IMR-90 (cell line): ENCODE measurements around the gene MYO3B. TPM values are rescaled to one million over a fixed set of nuclear protein-coding genes. Genes with fewer than 3 reads are reported as not detected.

Source experiments
- ATAC-seq: fragments of 200-7000 bp; cut with Tn5 transposase; 2 replicates; pipeline ENCODE4 v1.9.1; 2020; ENCODE audit warnings: low read depth, mild to moderate bottlenecking, moderate library complexity
- BruUV-seq: library from RNA; stranded (reverse); fragments of 400-500 nt; replicated peaks from 2 replicates; lab custom pipeline; 2021; lab: Mats Ljungman, UMichigan
- CTCF ChIA-PET: fragments of 300-600 bp; formaldehyde crosslinking; extraction: SDS; loops from one replicate; lab custom pipeline; 2021; ENCODE audit warnings: antibody characterized with exemption; lab: Yijun Ruan, JAX
- POLR2A ChIA-PET: fragments of 300-600 bp; sonication (Branson Sonifier 250); formaldehyde crosslinking; loops from one replicate; lab custom pipeline; 2022; ENCODE audit warnings: antibody characterized with exemption; ENCODE audit not compliant: unreplicated experiment; lab: Charles Lee
- DNase-seq: peaks from one replicate; pipeline ENCODE4 v3.0.0; 2013
- H2AFZ ChIP-seq: replicated peaks from 2 replicates; pipeline ENCODE3; 2013; ENCODE audit warnings: low read length, mild to moderate bottlenecking; ENCODE audit not compliant: poor library complexity
- H2AK5ac ChIP-seq: 2 replicates; pipeline ENCODE4 v1.6.1; 2013; ENCODE audit warnings: low read depth, low read length, inconsistent platforms
- H2AK9ac ChIP-seq: replicated peaks from 2 replicates; pipeline ENCODE3; 2013; ENCODE audit warnings: mild to moderate bottlenecking, low read depth, low read length, moderate library complexity; ENCODE audit not compliant: poor library complexity
- H2BK120ac ChIP-seq: 2 replicates; pipeline ENCODE4 v1.6.1; 2013; ENCODE audit warnings: low read depth, low read length, inconsistent platforms
- H2BK15ac ChIP-seq: 3 replicates; pipeline ENCODE4 v1.6.1; 2013; ENCODE audit warnings: low read depth, low read length, inconsistent platforms
- H2BK20ac ChIP-seq: 2 replicates; pipeline ENCODE4 v1.6.1; 2013; ENCODE audit warnings: low read depth, mild to moderate bottlenecking, inconsistent platforms, low read length, moderate library complexity
- H2BK5ac ChIP-seq: 2 replicates; pipeline ENCODE4 v1.6.1; 2013; ENCODE audit warnings: mild to moderate bottlenecking, low read depth, low read length, inconsistent platforms; ENCODE audit not compliant: poor library complexity, severe bottlenecking
- H3K14ac ChIP-seq: replicated peaks from 2 replicates; pipeline ENCODE4 v1.6.1; 2013; ENCODE audit warnings: low read depth, low read length, inconsistent platforms
- H3K18ac ChIP-seq: 2 replicates; pipeline ENCODE4 v1.6.1; 2013; ENCODE audit warnings: low read depth, low read length, control low read depth
- H3K23ac ChIP-seq: 2 replicates; pipeline ENCODE4 v1.6.1; 2013; ENCODE audit warnings: low read depth, low read length, inconsistent platforms
- H3K27ac ChIP-seq: 2 replicates; pipeline ENCODE4 v1.5.1; 2013; ENCODE audit warnings: mild to moderate bottlenecking, control low read depth, low read length; ENCODE audit not compliant: insufficient read depth
- H3K27me3 ChIP-seq: 2 replicates; pipeline ENCODE4 v1.6.1; 2013; ENCODE audit warnings: low read length; ENCODE audit not compliant: control insufficient read depth, insufficient read depth
- H3K36me3 ChIP-seq: 2 replicates; pipeline ENCODE4 v1.6.1; 2013; ENCODE audit warnings: low read length, mixed read lengths; ENCODE audit not compliant: control insufficient read depth, insufficient read depth
- H3K4ac ChIP-seq: 2 replicates; pipeline ENCODE4 v1.6.1; 2013; ENCODE audit warnings: low read depth, low read length, inconsistent platforms
- H3K4me1 ChIP-seq: 2 replicates; pipeline ENCODE4 v1.6.1; 2013; ENCODE audit warnings: low read length, mixed read lengths; ENCODE audit not compliant: control insufficient read depth, insufficient read depth
- H3K4me2 ChIP-seq: 2 replicates; pipeline ENCODE4 v1.6.1; 2013; ENCODE audit warnings: low read depth, mild to moderate bottlenecking, control low read depth, low read length, moderate library complexity
- H3K4me3 ChIP-seq: 2 replicates; pipeline ENCODE4 v1.5.1; 2013; ENCODE audit warnings: low read depth, mild to moderate bottlenecking, control low read depth, low read length, moderate library complexity; ENCODE audit not compliant: insufficient read depth
- H3K56ac ChIP-seq: 2 replicates; pipeline ENCODE4 v1.6.1; 2013; ENCODE audit warnings: low read length, inconsistent platforms; ENCODE audit not compliant: insufficient read depth; ENCODE audit errors: extremely low read depth
- H3K79me1 ChIP-seq, 2 experiments: 2 replicates each; pipeline ENCODE4 v1.6.1; 2013; ENCODE audit warnings: low read length in 2 of 2, inconsistent platforms in 1 of 2, low read depth in 1 of 2
- H3K9ac ChIP-seq: 2 replicates; pipeline ENCODE4 v1.6.1; 2013; ENCODE audit warnings: low read depth, low read length, control low read depth
- H3K9me1 ChIP-seq: 2 replicates; pipeline ENCODE4 v1.6.1; 2013; ENCODE audit warnings: low read length, inconsistent platforms; ENCODE audit not compliant: insufficient read depth
- H3K9me3 ChIP-seq: 2 replicates; pipeline ENCODE4 v1.6.1; 2013; ENCODE audit warnings: low read length; ENCODE audit not compliant: control insufficient read depth, insufficient read depth
- H4K20me1 ChIP-seq: 2 replicates; pipeline ENCODE4 v1.6.1; 2013; ENCODE audit warnings: low read length, inconsistent platforms; ENCODE audit not compliant: insufficient read depth
- H4K5ac ChIP-seq: 2 replicates; pipeline ENCODE4 v1.6.1; 2013; ENCODE audit warnings: mild to moderate bottlenecking, low read depth, low read length, control low read depth
- H4K8ac ChIP-seq, 2 experiments: 2 replicates each; pipeline ENCODE4 v1.6.1; 2013; ENCODE audit warnings: low read depth in 2 of 2, low read length in 2 of 2, control low read depth in 1 of 2, inconsistent platforms in 1 of 2
- H4K91ac ChIP-seq: 2 replicates; pipeline ENCODE4 v1.6.1; 2013; ENCODE audit warnings: low read depth, low read length, inconsistent platforms; ENCODE audit not compliant: insufficient read depth
- BHLHE40 ChIP-seq: fragments of 150-350 bp; IDR thresholded peaks from 2 replicates; pipeline ENCODE4 v1.6.1; 2016; ENCODE audit warnings: mild to moderate bottlenecking, low read depth, low read length
- CEBPB ChIP-seq: IDR thresholded peaks from 2 replicates; pipeline ENCODE4 v1.6.1; 2012; ENCODE audit warnings: low read depth, low read length, improper control_type of control experiment
- CHD1 ChIP-seq: IDR thresholded peaks from 2 replicates; pipeline ENCODE4 v1.6.1; 2012; ENCODE audit warnings: low read depth, low read length, improper control_type of control experiment
- ELK1 ChIP-seq: fragments of 150-350 bp; IDR thresholded peaks from 2 replicates; pipeline ENCODE4 v1.6.1; 2016; ENCODE audit warnings: low read depth, mild to moderate bottlenecking, low read length, moderate library complexity, borderline replicate concordance
- MAFK ChIP-seq: IDR thresholded peaks from 2 replicates; pipeline ENCODE4 v1.6.1; 2012; ENCODE audit warnings: low read depth, low read length, improper control_type of control experiment
- MXI1 ChIP-seq: IDR thresholded peaks from 2 replicates; pipeline ENCODE4 v1.6.1; 2012; ENCODE audit warnings: low read depth, mild to moderate bottlenecking, low read length, moderate library complexity, borderline replicate concordance
- NFE2L2 ChIP-seq: fragments of 150-350 bp; IDR thresholded peaks from 2 replicates; pipeline ENCODE4 v1.6.1; 2016; ENCODE audit warnings: low read depth, mild to moderate bottlenecking, low read length
- POLR2A ChIP-seq: IDR thresholded peaks from 2 replicates; pipeline ENCODE4 v1.6.1; 2012; ENCODE audit warnings: mild to moderate bottlenecking, low read depth, low read length
- RAD21 ChIP-seq: IDR thresholded peaks from 2 replicates; pipeline ENCODE4 v1.6.1; 2012; ENCODE audit warnings: low read length, improper control_type of control experiment
- RFX5 ChIP-seq: IDR thresholded peaks from 2 replicates; pipeline ENCODE4 v1.8.0; 2012; ENCODE audit warnings: low read depth, mild to moderate bottlenecking, low read length, moderate library complexity
- SMC3 ChIP-seq: fragments of 150-350 bp; IDR thresholded peaks from 2 replicates; pipeline ENCODE4 v1.6.1; 2016; ENCODE audit warnings: low read depth, mild to moderate bottlenecking, antibody characterized with exemption, low read length, moderate library complexity
- WGBS, 2 experiments: methylation state at CpG; one replicate each; pipeline versions ENCODE4 v1.1.5 to v1.1.7; 2013; ENCODE audit warnings: missing lambda C conversion rate in 2 of 2; ENCODE audit not compliant: insufficient read length in 1 of 2; ENCODE audit errors: extremely low coverage in 2 of 2; 5-methylcytosine and 5-hydroxymethylcytosine counted together
- dilution Hi-C: fragments of 300-500 bp; cut with HindIII; formaldehyde crosslinking; loops from one replicate; pipeline ENCODE4 v1.14.3; 2018; ENCODE audit warnings: low sequenced_read_pairs; ENCODE audit not compliant: unreplicated experiment
- in situ Hi-C: fragments of 300-500 bp; cut with MboI; formaldehyde crosslinking; loops from 3 replicates; pipeline ENCODE4 v1.14.3; 2019; ENCODE audit warnings: low sequenced_read_pairs, inconsistent platforms, mixed read lengths
- intact Hi-C: fragments of 100-400 bp; cut with micrococcal nuclease; formaldehyde crosslinking; loops from 2 replicates; pipeline ENCODE4 v1.10.0; 2022
- polyA plus RNA-seq, 3 experiments: library from polyadenylated mRNA; depleted of rRNA; stranded (reverse); fragments of >200 nt; gene quantifications; 2 replicates each; pipeline ENCODE4 v1.2.3, GENCODE V29; 2012; ENCODE audit warnings: low replicate concordance in 1 of 3
- total RNA-seq: library from RNA; depleted of rRNA; stranded (reverse); fragments of >200 nt; gene quantifications from 2 replicates; pipeline ENCODE4 v1.2.3, GENCODE V29; 2012
- TF ChIP-seq, protein P1 (sequence below): conservative IDR thresholded peaks from 2 replicates; pipeline ENCODE4 v1.5.1; 2012; ENCODE audit warnings: mild to moderate bottlenecking, low read depth, low read length, improper control_type of control experiment

The MYO3B gene
- total and polyA plus RNA-seq, 2 of the 4 experiments (the other 2 are of a cell fraction), result 0.02 TPM; not detected in 1

DNA sequence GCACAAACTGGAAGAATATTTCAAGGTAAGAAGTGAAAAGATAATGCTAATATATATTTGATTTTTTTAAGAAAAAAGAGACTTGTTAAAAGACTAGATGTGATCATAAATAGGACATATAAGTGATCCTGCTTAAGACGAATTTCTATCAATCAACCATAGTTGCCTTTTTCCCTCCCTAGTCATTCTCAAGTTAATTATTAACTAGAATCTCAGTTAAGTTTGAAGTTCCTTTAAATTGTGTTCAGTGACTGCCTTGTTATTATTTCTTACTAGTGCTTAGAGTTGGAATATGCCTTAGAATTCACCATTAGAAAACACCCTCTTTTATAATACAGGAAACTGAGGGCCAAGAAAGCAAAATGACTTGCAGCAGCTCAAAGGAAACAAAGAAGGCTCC, 395.7 kb downstream of the MYO3B start:
- WGBS, 2 experiments, result no CpG with 5 or more reads among the region's 1 CpG
- TF ChIP-seq SMC3 (no peak), RFX5 (no peak), POLR2A (no peak), CHD1 (no peak), MAFK (no peak), NFE2L2 (no peak), MXI1 (no peak), CEBPB (no peak), BHLHE40 (no peak), RAD21 (no peak), ELK1 (no peak)
- TF ChIP-seq, protein P1, sequence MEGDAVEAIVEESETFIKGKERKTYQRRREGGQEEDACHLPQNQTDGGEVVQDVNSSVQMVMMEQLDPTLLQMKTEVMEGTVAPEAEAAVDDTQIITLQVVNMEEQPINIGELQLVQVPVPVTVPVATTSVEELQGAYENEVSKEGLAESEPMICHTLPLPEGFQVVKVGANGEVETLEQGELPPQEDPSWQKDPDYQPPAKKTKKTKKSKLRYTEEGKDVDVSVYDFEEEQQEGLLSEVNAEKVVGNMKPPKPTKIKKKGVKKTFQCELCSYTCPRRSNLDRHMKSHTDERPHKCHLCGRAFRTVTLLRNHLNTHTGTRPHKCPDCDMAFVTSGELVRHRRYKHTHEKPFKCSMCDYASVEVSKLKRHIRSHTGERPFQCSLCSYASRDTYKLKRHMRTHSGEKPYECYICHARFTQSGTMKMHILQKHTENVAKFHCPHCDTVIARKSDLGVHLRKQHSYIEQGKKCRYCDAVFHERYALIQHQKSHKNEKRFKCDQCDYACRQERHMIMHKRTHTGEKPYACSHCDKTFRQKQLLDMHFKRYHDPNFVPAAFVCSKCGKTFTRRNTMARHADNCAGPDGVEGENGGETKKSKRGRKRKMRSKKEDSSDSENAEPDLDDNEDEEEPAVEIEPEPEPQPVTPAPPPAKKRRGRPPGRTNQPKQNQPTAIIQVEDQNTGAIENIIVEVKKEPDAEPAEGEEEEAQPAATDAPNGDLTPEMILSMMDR, result no peak
- Histone ChIP-seq H3K23ac (no peak overlapping the region), H2AK5ac (no peak overlapping the region), H4K91ac (no peak overlapping the region), H3K4me3 (no peak overlapping the region), H4K20me1 (no peaks in the 10 kb centered on the region), H3K9me3 (no peaks in the 10 kb centered on the region), H2BK15ac (no peak overlapping the region), H3K27me3 (no peaks in the 10 kb centered on the region; the same call in 1 of the 2 replicates), H3K56ac (no peak overlapping the region), H4K8ac (no peak overlapping the region), H3K79me1 (no peaks in the 10 kb centered on the region), H4K5ac (no peak overlapping the region), H3K18ac (no peak overlapping the region), H3K27ac (no peak overlapping the region), H3K4ac (no peak overlapping the region), H3K9me1 (no peaks in the 10 kb centered on the region), H2BK20ac (no peak overlapping the region), H2BK5ac (no peak overlapping the region), H3K4me2 (no peak overlapping the region), H3K9ac (no peak overlapping the region), H3K4me1 (no peaks in the 10 kb centered on the region), H2AFZ (no peak overlapping the region), H3K36me3 (no peaks in the 10 kb centered on the region), H3K14ac (no peak overlapping the region), H2BK120ac (no peak overlapping the region), H2AK9ac (no peak overlapping the region)
- ChIA-PET POLR2A (no interaction called here), CTCF (no interaction called here)
- dilution Hi-C loops, result no loop called here
- no peak for DNase-seq
- ATAC-seq, result no peak
- in situ Hi-C loops, result no loop called here
- no TSS peak for BruUV-seq
- intact Hi-C loops, result no loop called here
